Neural cell (in vitro differentiated cells): ENCODE data around the gene PLEKHO2.

ENCODE experiments used
- CTCF ChIP-seq: fragments of 450-650 bp; IDR thresholded peaks from 2 replicates; pipeline ENCODE4 v1.5.1; 2014; ENCODE audit warnings: antibody characterized with exemption, mild to moderate bottlenecking, moderate library complexity; ENCODE audit not compliant: poor library complexity, severe bottlenecking
- EP300 ChIP-seq: fragments of 450-650 bp; conservative IDR thresholded peaks from 2 replicates; pipeline ENCODE4 v1.6.1; 2014; ENCODE audit warnings: antibody characterized with exemption, mild to moderate bottlenecking, moderate library complexity; ENCODE audit not compliant: poor library complexity, severe bottlenecking
- EZH2 ChIP-seq: fragments of 200-600, 300-800 bp; shearing (Covaris generic), sonication (generic); IDR thresholded peaks from 2 replicates; pipeline ENCODE4 v1.6.1; 2014; ENCODE audit warnings: antibody characterized with exemption, low read length, borderline replicate concordance, mild to moderate bottlenecking; ENCODE audit not compliant: insufficient read depth, poor library complexity, severe bottlenecking
- MXI1 ChIP-seq: fragments of 450-650 bp; conservative IDR thresholded peaks from 2 replicates; pipeline ENCODE4 v1.6.1; 2014; ENCODE audit warnings: antibody characterized with exemption, mild to moderate bottlenecking; ENCODE audit not compliant: poor library complexity, severe bottlenecking
- POLR2AphosphoS5 ChIP-seq: IDR thresholded peaks from 2 replicates; pipeline ENCODE4 v1.6.1; 2012
- RAD21 ChIP-seq: fragments of 450-650 bp; conservative IDR thresholded peaks from 2 replicates; pipeline ENCODE4 v1.6.1; 2014; ENCODE audit warnings: antibody characterized with exemption, mild to moderate bottlenecking, moderate library complexity
- REST ChIP-seq: IDR thresholded peaks from 2 replicates; pipeline ENCODE4 v1.6.1; 2012; ENCODE audit warnings: borderline replicate concordance
- SMC3 ChIP-seq: fragments of 450-650 bp; conservative IDR thresholded peaks from 2 replicates; pipeline ENCODE4 v1.6.1; 2014; ENCODE audit warnings: antibody characterized with exemption, mild to moderate bottlenecking, moderate library complexity; ENCODE audit not compliant: poor library complexity
- TAF1 ChIP-seq: IDR thresholded peaks from 2 replicates; pipeline ENCODE4 v1.6.1; 2012; ENCODE audit warnings: low read depth

GRCh38 chr15:64902863-64903262, 61.1 kb downstream of the PLEKHO2 start:
- TF ChIP-seq CTCF (no peak), EP300 (no peak), RAD21 (no peak), REST (no peak), EZH2 (no peak), TAF1 (no peak), POLR2AphosphoS5 (no peak), SMC3 (no peak), MXI1 (no peak)
